Tibial artery (tissue), 4 donors: Measurements from ENCODE around the gene BRIX1.

Experiments
- DNase-seq, 2 donors: peaks; one replicate each; pipeline ENCODE4 v3.0.0-alpha.2; 2019
- H3K27ac ChIP-seq, 2 donors: fragments of 200-600 bp; sonication (generic) in 1 of 2; 1 replicate in 1 of 2; 2 replicates in 1 of 2; pipeline ENCODE4 v1.5.1; 2018 to 2019; ENCODE audit warnings: mild to moderate bottlenecking in 1 of 2
- H3K27me3 ChIP-seq, 2 donors: fragments of 200-600 bp; sonication (generic) in 1 of 2; one replicate each; pipeline versions ENCODE4 v1.5.1 to v1.6.0; 2016 to 2019
- H3K36me3 ChIP-seq, 3 donors: fragments of 200-600 bp; sonication (generic) in 2 of 3; one replicate each; pipeline ENCODE4 v1.5.1; 2016 to 2019; ENCODE audit warnings: mild to moderate bottlenecking in 2 of 3
- H3K4me1 ChIP-seq, 4 donors: fragments of 200-600 bp; sonication (generic) in 2 of 4; 1 replicate in 3 of 4; 2 replicates in 1 of 4; pipeline ENCODE4 v1.5.1; 2016 to 2019
- H3K4me3 ChIP-seq, 2 donors: fragments of 200-600 bp; sonication (generic) in 1 of 2; 1 replicate in 1 of 2; 2 replicates in 1 of 2; pipeline ENCODE4 v1.5.1; 2018 to 2019; ENCODE audit warnings: mild to moderate bottlenecking in 2 of 2
- H3K9me3 ChIP-seq, 3 donors: fragments of 200-600 bp; sonication (generic) in 1 of 3; one replicate each; pipeline ENCODE4 v1.5.1; 2016 to 2019
- CTCF ChIP-seq, 2 experiments: fragments of 200-600 bp in 1 of 2; fragments of 450-650 bp in 1 of 2; IDR thresholded peaks; one replicate each; pipeline ENCODE4 v1.5.1; 2017 to 2019; ENCODE audit warnings: antibody characterized with exemption in 2 of 2, mild to moderate bottlenecking in 1 of 2, moderate library complexity in 1 of 2
- intact Hi-C: fragments of 100-400 bp; cut with DNase I; formaldehyde crosslinking; loops from one replicate; pipeline ENCODE4 v1.15.0; 2023; ENCODE audit warnings: low total_unique reads

The BRIX1 gene

GRCh38 chr5:34898258-34898895 lies 17.1 kb upstream of the BRIX1 start:
- H3K27ac ChIP-seq: no peak overlapping the region
- intact Hi-C loops: loop anchor here (2.0 to 5.0 kb wide), 3 partner anchors 246 to 416 kb away; no protein-coding TSS in a partner anchor
- TF ChIP-seq CTCF (IDR thresholded peaks at IDR 0.05): peak; percentile 86 to 87
- H3K27me3 ChIP-seq: no peaks in the 10 kb centered on the region
- H3K9me3 ChIP-seq: no peaks in the 10 kb centered on the region
- H3K36me3 ChIP-seq: peaks cover 0 to 6% (median 0%) of the 10 kb centered on the region in 3 donors
- DNase-seq: peak; percentile 45 to 73
- no peaks in the 10 kb centered on the region for H3K4me1 ChIP-seq
- H3K4me3 ChIP-seq: no peak overlapping the region

- H3K4me1 ChIP-seq: no peaks in the 10 kb centered on the region
- H3K4me3 ChIP-seq: no peak overlapping the region
- no peaks in the 10 kb centered on the region for H3K27me3 ChIP-seq
- TF ChIP-seq CTCF (IDR thresholded peaks at IDR 0.05): no peak
- intact Hi-C loops: loop anchor here (2.0 to 5.0 kb wide), 3 partner anchors 247 to 417 kb away; no protein-coding TSS in a partner anchor
- DNase-seq: no peak
- peaks cover 0 to 6% (median 0%) of the 10 kb centered on the region in 3 donors for H3K36me3 ChIP-seq
- H3K9me3 ChIP-seq: no peaks in the 10 kb centered on the region
- no peak overlapping the region for H3K27ac ChIP-seq
Measured at GRCh38 chr5:34899066-34899465, 16.4 kb upstream of the BRIX1 start.

GRCh38 chr5:34900652-34901051 lies 14.9 kb upstream of the BRIX1 start:
- no peak for TF ChIP-seq CTCF (IDR thresholded peaks at IDR 0.05)
- H3K27me3 ChIP-seq: no peaks in the 10 kb centered on the region
- intact Hi-C loops: no loop called here
- no peaks in the 10 kb centered on the region for H3K9me3 ChIP-seq
- H3K4me3 ChIP-seq: no peak overlapping the region
- no peaks in the 10 kb centered on the region for H3K4me1 ChIP-seq
- no peak for DNase-seq
- H3K27ac ChIP-seq: no peak overlapping the region
- H3K36me3 ChIP-seq: peaks cover 0 to 6% (median 0%) of the 10 kb centered on the region in 3 donors

GRCh38 chr5:34903260-34903659 lies 12.3 kb upstream of the BRIX1 start:
- H3K36me3 ChIP-seq: peaks cover 5 to 20% (median 9%) of the 10 kb centered on the region in 3 donors
- no peaks in the 10 kb centered on the region for H3K9me3 ChIP-seq
- TF ChIP-seq CTCF (IDR thresholded peaks at IDR 0.05): no peak
- no peaks in the 10 kb centered on the region for H3K4me1 ChIP-seq
- H3K27me3 ChIP-seq: no peaks in the 10 kb centered on the region
- no peak for DNase-seq
- no peak overlapping the region for H3K27ac ChIP-seq
- no peak overlapping the region for H3K4me3 ChIP-seq
- intact Hi-C loops: no loop called here

- intact Hi-C loops: no loop called here
Measured at GRCh38 chr5:34905564-34905963, 9.9 kb upstream of the BRIX1 start.

More at GRCh38 chr5:34905564-34905963, 9.9 kb upstream of the BRIX1 start:
- no peaks in the 10 kb centered on the region for H3K4me1 ChIP-seq
- no peak overlapping the region for H3K4me3 ChIP-seq
- no peak overlapping the region for H3K27ac ChIP-seq
- DNase-seq: no peak
- no peaks in the 10 kb centered on the region for H3K9me3 ChIP-seq
- no peaks in the 10 kb centered on the region for H3K27me3 ChIP-seq
- TF ChIP-seq CTCF (IDR thresholded peaks at IDR 0.05): peak in 1 of 2 experiments; percentile 15
- H3K36me3 ChIP-seq: peaks cover 12 to 43% (median 22%) of the 10 kb centered on the region in 3 donors
